HT-29 (cell line): ENCODE results near the gene GLUL. TPM values are rescaled to one million over a fixed set of nuclear protein-coding genes. Genes with fewer than 3 reads are reported as not detected.
"Not testable (repeated sequence)": the region's sequence is repeated elsewhere in the genome, so short reads cannot be mapped to it uniquely, and the experiment has no call there.

Experiments used
- DNase-seq: peaks from one replicate; pipeline ENCODE4 v3.0.0-alpha.2; 2015; ENCODE audit warnings: low spot score
- total RNA-seq: library from RNA; depleted of rRNA; stranded (reverse); fragments of >200 nt; shearing (Covaris generic); gene quantifications from 2 replicates; pipeline ENCODE4 v1.2.3, GENCODE V29; 2014

Gene GLUL
- total RNA-seq, 1 experiment from 2014 or later: 212 TPM

DNA sequence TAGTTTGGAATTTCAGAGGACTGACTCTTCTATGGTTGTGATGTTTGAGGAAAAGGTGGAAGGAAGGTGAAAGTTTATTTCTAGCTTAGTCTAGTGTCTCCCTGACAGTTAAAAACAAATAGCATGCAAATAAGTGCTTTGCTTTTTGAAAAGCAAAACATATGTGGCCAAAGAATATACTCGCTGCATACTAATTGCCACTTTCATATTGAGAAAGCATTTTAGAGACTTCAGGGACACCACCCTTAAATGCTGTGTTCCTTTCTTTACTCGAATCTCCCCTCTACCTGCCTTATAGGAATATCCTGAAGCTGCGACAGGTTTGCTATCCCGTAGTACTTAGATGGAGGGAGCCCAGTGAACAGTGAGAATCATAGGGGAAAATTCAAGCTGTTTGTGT lies 23.2 kb downstream of the GLUL start:
- DNase-seq: no peak

DNA sequence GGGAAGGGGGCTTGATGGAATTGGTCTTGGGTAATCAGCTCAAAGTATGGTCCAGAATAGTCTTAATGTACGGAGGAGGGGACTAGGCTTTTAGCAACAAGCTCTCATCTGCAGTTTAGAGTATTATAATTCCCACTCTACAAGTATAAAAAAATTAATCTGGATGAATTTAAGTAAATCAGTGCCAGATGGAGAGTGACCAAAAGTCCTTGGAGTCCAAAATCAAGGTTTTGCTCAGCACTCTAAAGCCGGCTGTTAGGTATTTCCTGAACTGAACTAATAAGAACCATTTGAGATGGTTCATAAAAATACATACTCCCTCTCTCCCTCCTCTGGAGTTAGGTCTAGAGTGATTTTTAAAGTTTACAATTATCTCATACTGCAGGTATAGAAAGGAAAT lies 23.7 kb downstream of the GLUL start:
- DNase-seq: no peak

DNA sequence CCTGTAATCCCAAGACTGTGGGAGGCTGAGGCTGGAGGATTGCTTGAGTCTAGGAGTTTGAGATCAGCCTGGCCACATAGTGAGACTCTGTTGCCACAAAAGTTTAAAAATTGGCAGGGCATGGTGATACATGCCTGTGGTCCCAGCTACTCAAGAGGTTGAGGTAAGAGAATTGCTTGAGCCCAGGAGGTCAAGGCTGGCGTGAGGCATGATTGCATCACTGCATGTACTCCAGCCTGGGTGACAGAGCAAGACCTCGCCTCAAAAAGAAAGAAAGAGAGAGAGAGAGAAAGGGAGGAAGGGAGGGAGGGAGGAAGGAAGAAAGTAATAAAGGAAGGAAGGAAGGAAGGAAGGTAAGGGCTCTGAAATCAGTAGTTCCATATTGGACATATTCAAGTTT lies 25.0 kb downstream of the GLUL start:
- no peak for DNase-seq

DNA sequence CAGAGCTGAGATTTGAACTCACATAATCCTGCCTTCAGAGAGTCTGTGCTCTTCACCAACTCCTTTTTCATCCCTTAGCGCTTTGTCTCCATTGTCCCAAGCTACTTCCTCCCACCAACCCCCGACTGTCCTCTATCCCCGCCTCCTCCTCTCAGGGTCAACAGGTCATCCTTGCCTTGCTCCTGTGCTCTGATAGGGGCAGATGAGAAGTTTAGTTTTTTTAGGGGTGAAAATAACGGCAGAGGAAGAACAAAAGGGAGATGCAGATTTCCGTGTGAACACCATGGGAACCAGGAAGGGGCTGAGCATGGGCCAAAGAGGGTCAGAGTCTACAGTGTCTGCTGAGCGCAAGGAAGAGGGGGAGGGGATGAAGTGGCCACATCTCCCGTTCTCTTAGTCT lies 31.9 kb downstream of the GLUL start:
- no peak for DNase-seq

DNA sequence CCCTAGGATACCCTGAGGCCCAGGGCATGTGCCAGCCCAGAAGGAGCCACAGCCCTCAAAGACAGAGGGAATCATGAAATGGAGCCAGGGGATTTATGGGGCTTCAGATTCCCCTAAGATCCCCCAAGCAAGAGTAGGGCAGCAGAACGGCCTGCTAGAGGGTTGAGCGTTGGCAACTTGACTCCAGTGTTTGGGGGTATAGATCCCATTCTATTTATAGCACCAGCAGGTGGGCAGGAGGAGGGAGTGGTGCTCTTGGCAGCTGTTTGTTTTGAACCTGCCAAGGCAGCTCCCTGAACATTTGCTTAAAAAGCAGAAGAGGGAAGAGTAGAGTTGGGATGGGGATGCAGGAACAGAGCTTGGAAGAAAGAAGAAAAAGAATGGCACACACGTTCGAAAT lies 33.7 kb downstream of the GLUL start:
- no peak for DNase-seq

DNA sequence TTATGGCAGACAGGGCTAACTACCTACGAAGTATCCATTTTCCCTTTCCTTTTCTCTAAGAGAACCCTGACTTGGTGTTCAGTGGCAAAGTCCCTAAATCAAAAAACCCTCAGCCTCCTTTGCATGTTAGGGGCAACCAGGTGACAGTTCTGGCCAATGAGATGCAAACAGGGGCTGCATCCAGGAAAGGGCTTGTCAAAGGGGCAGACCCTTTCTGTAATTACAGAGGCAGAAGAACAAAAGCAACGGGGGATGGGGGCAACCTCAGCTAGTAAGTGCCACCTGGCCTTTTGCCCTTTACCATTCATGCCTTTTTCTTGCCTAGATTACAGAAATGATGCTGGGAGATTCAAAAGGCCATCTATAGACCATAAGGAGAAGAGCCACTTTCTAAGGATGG lies 34.4 kb downstream of the GLUL start:
- DNase-seq: no peak

DNA sequence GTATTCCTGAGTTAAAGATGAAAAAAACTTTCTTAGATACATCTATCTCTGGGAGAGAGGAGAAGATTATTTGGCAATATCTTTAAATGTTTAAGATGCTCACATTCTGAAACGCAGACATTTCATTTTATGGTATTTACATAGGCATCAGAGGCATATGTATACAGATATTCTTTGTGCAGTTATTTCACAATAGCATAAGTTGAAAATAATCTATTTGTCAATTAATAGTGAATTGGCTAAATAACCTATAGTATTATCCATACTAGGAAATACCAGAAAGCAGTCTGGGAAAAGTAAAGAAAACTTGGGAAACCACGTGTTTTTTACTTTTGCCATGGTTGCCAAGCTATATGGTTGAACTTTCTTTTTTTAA lies 35.9 kb downstream of the GLUL start:
- no peak for DNase-seq

DNA sequence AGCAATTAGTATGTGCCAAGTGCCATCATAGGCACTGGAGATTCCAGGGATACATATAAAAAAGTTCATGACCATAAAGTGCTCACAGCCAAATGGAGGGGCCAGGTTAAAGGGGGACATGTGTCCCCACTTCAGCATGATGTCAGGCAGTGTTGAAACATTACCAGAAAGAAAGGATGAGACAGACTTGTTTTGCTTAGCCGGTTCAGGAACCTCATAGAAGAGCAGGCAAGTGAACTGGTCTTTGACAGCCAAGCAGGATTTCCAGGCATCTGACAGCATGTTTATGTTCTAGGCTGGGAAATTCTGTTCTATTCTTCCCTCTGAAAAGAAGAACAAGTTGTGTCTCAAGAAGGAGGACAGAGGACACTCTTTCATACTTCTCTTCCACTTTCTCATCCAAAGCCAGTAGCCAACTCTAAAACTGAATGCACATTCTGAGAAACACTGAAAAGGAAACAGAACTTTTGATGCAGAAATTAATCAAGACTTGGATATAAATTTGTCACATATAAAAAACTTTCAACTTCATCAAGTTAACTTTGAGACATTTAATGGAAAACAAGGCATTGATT lies 39.7 kb downstream of the GLUL start:
- no peak for DNase-seq

DNA sequence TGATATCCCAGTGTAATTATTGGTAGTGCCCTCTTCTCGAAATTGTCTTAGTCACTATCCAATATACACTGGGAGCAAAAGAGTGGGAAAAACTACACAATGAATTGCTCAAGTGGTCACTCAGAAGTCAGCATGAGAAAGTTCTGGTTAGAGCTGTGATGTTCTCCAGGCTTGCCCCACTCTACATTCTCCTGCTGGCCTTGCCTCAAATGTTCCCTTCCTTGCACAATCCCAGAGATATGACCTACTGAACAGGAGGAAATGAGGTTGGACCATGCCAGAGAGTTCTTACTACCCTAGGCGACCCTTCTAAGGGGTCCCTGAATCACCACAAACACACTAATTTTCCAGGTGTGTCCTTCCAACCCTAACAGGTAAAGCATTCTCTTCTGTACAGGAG lies 40.8 kb downstream of the GLUL start:
- DNase-seq: no peak

DNA sequence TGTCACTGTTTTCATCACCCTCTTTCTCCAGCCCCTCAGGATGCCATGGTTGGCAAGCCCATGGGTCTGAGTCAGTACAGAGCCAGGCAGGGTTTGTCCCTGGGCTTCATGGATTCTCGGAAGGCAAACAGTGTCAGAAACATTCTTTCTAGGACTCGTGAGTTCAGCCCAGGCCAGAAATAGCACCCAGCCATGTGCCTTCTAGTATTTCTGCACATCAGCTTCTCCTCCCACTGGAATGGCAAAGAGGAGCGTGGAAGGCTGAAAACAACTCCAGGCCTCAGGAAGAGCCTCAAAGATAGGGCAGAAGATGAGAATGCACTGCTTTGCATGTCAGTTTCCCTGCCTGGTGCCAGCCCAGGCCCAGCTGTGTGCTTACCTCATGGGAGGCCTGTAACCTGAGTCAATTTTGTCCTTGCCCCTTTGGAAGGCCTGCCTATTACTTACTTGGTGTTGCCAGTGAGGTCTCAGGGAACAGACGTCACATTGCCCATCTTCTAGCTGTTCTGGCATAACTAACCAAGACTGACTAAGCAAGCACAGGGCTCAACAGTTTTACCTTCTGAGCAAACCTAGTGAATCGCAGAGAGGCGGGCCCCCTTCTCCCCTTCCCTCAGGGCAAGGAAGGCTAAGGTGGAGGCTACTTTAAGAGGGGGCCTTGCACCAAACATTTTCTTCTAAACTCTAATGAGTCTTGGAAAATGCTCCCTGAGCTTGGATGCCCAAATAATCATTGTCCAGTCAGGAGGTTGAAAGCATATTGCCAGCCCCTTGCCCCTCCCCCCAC lies 42.4 kb downstream of the GLUL start:
- DNase-seq: no peak

DNA sequence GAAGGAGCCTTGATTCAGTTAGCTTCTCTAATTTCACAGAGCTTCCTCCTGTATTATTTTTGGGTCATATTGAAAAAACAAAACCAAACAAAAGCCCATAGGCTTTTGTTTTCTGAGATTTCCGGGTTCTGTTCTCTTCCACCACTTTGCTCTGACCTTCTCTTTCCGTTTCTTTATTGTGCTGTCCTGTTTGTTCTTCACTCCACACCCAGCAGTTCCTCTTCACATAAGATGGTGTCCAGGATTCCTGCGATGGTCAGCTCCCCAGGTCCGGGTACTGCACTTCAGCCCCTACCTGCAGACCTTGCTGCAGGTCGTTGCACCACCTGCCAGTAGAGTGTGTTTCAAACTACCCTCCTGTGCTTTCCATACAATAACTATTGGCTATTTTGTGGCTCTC lies 44.6 kb downstream of the GLUL start:
- DNase-seq: no peak

DNA sequence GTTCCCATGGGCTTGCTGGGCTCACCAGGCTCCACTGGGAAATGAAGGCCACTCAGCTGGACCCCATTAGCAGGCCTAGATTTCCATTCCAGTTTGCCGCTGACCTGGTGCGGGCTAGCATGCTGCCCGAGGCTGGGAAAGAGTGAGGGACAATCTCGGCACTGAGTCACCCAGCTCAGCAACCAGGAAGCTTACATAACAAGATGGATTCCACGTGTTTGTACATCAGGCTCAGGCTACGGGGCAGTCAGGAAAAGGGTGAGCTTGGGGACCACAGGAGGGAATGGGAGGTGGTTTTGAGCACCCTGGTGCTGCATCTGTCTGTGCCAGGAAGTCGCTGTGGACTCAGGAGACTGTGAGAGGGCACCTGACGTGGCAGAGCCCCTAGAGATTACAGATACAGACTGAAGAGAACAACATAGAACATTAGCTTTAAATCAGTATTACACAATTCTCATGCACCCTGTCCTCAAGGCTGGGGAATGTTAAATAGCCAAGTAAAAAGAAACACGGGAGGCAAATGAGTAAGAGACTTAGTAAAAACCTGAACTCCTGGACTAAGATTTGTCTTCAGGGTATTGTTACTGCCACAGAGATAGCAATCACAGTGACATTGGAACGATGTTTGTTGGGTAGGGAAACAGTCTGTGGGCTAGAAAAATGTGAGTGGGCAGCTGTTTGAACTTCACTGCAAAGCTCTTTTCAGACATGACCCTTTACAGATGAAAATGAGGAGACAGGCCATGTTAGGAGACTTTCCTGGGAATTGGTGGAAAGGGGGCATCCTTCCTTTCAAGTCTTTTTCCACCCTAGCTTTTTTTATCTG lies 51.1 kb downstream of the GLUL start:
- DNase-seq: no peak

DNA sequence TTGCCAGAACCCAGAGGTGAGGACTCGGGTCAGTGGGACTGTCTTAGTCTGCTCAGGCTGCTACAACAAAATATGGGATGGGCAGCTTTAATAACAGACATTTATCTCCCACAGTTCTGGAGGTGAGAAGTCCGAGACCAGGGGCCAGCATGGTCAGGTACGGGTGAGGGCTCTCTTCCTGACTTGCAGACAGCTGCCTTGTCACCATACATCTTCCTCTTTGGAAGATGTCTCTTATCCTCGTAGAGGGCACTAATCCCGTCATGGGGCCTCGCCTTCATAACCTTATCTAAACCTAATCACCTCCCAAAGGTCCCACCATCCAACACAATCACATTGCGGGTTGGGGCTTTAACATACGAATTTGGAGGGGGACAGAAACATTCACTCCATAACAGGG lies 51.9 kb downstream of the GLUL start:
- no peak for DNase-seq

DNA sequence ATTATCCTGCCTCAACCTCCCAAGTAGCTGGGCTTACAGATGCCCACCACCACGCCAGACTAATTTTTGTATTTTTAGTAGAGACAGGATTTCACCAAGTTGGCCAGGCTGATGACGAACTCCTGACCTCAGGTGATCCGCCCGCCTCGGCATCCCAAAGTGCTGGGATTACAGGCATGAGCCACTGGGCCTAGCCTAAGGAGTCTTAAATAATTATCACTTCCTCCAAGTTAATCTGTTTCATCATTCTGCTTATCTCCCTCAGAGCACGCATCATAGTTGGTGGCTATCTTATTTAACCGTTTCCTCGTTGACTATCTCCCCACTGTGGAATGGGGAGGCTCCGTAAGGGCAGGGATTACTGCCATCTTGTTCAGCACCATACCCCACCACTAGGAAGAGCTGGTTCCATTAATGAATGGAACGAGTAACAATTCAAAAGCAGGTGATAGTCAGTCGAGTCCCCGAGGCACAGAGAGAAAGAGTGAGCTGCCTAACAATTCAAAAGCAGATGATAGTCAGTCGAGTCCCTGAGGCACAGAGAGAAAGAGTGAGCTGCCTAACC lies 52.7 kb downstream of the GLUL start:
- DNase-seq: no peak

DNA sequence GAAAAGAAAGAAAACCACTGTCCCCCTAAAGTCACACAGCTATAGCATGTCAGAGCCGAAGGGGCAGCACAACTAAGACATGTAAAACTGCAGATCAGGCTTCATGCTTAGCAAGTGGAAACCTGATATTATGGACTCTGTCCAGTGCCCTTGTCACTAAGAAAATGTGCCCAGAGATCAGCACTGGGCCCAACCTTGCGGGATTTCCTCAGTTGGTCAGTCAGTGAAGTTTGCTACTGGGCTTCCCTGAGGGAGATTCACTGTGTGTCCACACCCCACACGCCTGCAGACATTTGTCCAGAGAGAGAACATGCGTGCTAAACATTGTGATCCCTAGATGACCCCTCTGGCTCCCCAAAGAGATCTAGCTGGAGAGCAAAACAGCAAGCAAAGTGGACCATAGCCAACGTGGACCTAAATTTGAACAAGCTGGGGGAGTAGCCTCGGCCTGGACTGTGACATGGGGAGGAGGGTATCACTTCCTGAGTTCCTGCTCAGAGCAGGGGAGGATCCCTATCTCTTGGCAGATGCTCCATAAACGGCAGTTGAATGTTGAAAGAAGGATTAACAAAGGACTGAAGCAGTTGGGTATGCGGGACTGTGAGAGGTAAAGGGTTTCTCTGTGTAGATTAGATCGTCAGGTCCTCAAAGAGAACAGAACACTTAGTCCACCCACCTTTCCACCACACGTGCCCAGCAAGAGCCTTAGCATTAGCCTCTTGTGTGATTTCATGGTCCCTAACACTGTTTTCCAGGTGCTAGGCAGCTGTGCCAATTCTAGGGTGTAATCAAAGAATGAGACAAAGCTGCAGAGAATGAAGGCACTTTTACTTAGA lies 53.6 kb downstream of the GLUL start:
- DNase-seq: no peak

DNA sequence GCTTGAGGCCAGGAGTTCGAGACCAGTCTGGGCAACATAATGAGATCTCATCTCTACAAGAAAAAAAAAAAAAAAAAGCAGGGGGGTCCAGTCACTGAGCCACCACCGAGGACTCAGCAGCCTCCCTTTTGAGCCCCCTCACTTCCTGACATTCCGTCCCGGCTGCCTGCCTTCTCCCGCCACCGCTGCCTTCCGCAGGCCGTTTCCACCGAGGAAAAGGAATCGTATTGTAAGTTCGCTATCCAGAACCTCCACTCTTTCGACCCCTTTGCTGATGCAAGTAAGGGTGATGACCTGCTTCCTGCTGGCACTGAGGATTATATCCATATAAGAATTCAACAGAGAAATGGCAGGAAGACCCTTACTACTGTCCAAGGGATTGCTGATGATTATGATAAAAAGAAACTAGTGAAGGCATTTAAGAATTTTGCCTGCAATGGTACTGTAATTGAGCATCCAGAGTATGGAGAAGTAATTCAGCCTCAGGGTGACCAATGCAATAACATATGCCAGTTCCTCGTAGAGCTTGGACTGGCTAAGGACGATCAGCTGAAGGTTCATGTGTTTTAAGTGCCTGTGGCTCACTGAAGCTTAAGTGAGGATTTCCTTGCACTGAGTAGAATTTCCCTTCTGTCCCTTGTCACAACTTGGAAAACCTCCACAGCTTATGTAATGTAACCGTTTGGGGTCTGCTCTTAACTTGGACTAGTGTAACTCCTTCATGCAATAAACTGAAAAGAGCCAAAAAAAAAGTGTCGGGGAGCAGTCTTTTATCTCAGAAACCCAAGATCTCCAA lies 55.6 kb downstream of the GLUL start:
- no peak for DNase-seq

DNA sequence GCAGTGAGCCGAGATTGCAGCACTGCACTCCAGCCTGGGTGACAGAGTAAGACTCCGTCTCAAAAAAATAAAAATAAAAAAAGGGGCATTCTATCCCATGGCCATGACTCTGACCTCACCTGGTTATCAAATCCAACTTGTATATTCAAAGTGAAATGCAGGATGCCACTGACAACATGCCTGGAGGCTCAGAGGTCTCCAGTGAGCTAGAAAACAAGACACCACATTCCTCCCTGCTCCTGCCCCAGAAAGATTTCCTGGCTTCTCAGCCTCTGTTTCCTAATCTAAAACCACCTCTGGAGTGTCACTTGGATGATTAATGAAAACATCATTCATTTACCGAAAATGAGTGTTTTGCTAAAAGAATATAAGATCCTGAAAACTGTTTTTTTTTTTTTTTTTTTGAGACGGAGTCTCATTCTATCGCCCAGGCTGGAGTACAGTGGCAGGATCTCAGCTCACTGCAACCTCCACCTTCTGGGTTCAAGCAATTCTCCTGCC lies 58.5 kb downstream of the GLUL start:
- not testable (repeated sequence) for DNase-seq

DNA sequence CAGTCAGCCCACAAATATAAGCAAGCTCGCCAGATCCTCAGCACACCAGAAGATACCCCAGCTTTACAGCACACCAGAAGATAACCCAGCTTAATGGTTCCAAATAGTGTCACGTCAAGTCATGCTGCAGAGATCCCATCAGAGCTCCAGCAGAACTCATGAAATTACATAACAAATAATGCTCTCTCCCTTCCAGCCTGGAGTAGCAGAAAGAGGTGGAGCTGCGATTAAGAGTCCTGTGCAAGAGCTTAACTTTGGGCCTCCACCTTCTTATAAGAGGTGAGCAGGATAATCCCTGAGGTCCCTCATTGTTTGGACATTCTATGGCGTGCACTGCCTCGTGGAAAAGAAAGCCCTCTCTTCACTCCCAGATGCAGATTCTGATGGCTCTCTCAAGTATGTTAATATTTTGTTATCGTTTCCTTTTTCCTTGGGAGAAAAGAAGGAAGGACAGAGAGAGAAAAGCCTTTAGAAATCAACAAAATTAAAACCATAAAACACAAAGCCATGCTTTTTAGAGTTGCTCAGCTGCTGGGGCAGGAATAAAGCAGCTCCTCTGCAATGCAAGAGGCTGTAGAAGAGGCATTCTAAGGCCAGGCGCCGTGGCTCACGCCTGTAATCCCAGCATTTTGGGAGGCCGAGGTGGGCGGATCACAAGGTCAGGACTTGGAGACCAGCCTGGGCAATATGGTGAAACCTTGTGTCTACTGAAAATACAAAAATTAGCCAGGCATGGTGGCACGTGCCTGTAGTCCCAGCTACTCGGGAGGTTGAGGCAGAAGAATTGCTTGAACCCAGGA lies 59.1 kb downstream of the GLUL start:
- no peak for DNase-seq
